ENCODE data around the gene MAP1LC3B2.

Gene MAP1LC3B2

GRCh38 chr12:116582610-116583009 is 23.4 kb downstream of the MAP1LC3B2 start:
- TF ChIP-seq CTCF (IDR thresholded peaks at IDR 0.05; ENCODE audit: low read depth, low read length) (no peak), MYC (IDR thresholded peaks at IDR 0.05; ENCODE audit: low read depth, low read length) (no peak), MAX (IDR thresholded peaks at IDR 0.05; ENCODE audit: low read depth, low read length) (no peak), POLR2A (IDR thresholded peaks at IDR 0.05; ENCODE audit: extremely low read depth, insufficient read length) (no peak)
- H3K4me3 ChIP-seq (ENCODE audit: low read depth, low read length) = no peak overlapping the region
- DNase-seq (ENCODE audit: low read depth) = no peak

GRCh38 chr12:116583129-116583694 is 24.0 kb downstream of the MAP1LC3B2 start:
- no peak for DNase-seq (ENCODE audit: low read depth)
- H3K4me3 ChIP-seq (ENCODE audit: low read depth, low read length) = no peak overlapping the region
- no peak for TF ChIP-seq CTCF (IDR thresholded peaks at IDR 0.05; ENCODE audit: low read depth, low read length)
- no peak for TF ChIP-seq POLR2A (IDR thresholded peaks at IDR 0.05; ENCODE audit: extremely low read depth, insufficient read length)
- no peak for TF ChIP-seq MAX (IDR thresholded peaks at IDR 0.05; ENCODE audit: low read depth, low read length)
- no peak for TF ChIP-seq MYC (IDR thresholded peaks at IDR 0.05; ENCODE audit: low read depth, low read length)

GRCh38 chr12:116587270-116587669 is 28.1 kb downstream of the MAP1LC3B2 start:
- TF ChIP-seq CTCF (IDR thresholded peaks at IDR 0.05; ENCODE audit: low read depth, low read length) = no peak
- TF ChIP-seq MYC (IDR thresholded peaks at IDR 0.05; ENCODE audit: low read depth, low read length) = no peak
- no peak for TF ChIP-seq MAX (IDR thresholded peaks at IDR 0.05; ENCODE audit: low read depth, low read length)
- no peak for TF ChIP-seq POLR2A (IDR thresholded peaks at IDR 0.05; ENCODE audit: extremely low read depth, insufficient read length)
- H3K4me3 ChIP-seq (ENCODE audit: low read depth, low read length) = no peak overlapping the region
- no peak for DNase-seq (ENCODE audit: low read depth)

DNA sequence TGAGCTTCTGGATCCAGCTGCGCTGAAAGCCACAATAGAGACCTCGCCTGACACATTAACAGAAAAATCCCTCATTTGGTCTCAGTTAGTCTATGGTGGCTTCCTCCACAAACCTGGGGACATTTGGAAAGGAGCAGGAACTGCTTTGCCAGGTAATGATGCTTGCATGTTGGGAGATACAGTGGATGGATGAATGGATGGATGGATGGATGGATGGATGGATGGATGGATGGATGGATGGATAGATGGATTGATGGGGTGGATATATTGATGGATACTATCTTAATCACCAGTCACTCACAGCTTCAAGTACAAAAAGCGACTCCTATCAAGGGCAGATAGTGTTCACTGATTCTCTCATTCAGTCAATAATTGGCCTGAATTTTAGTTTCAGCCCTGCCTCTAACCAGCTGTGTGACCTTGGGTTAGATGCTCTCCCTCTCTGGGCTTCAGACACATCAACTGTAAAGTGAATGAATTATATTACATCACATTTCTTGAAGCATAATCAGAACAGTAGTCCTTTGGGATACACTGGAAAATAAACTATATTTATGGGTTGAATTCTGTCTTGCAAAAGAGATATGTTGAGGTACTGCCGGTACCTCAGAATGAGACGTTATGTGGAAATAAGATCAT is 29.3 kb downstream of the MAP1LC3B2 start:
- no peak for DNase-seq (ENCODE audit: low read depth)
- TF ChIP-seq POLR2A (IDR thresholded peaks at IDR 0.05; ENCODE audit: extremely low read depth, insufficient read length) = no peak
- TF ChIP-seq MYC (IDR thresholded peaks at IDR 0.05; ENCODE audit: low read depth, low read length) = no peak
- TF ChIP-seq CTCF (IDR thresholded peaks at IDR 0.05; ENCODE audit: low read depth, low read length) = no peak
- no peak for TF ChIP-seq MAX (IDR thresholded peaks at IDR 0.05; ENCODE audit: low read depth, low read length)

DNA sequence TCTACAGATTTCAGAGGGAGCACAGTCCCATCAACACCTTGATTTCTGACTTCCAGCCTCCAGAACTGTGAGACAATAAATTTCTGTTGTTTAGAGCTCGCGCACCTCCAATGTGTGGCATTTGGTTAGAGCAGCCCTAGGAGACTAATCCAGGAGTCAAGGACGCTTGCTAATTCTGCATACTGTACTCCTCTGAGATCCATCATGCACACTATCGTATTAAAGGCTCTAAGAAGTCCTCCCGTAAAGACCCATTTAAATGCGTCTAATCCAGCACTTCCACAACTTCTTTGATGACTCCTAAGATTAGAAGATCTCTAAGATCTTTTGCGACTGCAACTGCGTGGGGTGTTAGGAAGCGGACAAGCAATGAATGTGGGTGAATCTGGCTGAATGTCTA is 30.4 kb downstream of the MAP1LC3B2 start:
- TF ChIP-seq MYC (IDR thresholded peaks at IDR 0.05; ENCODE audit: low read depth, low read length) = no peak
- TF ChIP-seq MAX (IDR thresholded peaks at IDR 0.05; ENCODE audit: low read depth, low read length) = no peak
- no peak for TF ChIP-seq CTCF (IDR thresholded peaks at IDR 0.05; ENCODE audit: low read depth, low read length)
- no peak for TF ChIP-seq POLR2A (IDR thresholded peaks at IDR 0.05; ENCODE audit: extremely low read depth, insufficient read length)
- no peak overlapping the region for H3K4me3 ChIP-seq (ENCODE audit: low read depth, low read length)
- DNase-seq (ENCODE audit: low read depth) = no peak

More for the DNA sequence above, 29.3 kb downstream of the MAP1LC3B2 start:
- no peak overlapping the region for H3K4me3 ChIP-seq (ENCODE audit: low read depth, low read length)
